Vagina (tissue), 2 donors: Measurements from ENCODE around the gene ZER1. TPM values are rescaled to one million over a fixed set of nuclear protein-coding genes. Genes with fewer than 3 reads are reported as not detected.
"Not testable (repeated sequence)": the region's sequence is repeated elsewhere in the genome, so short reads cannot be mapped to it uniquely, and the experiment has no call there.

Experiments used
- DNase-seq, 2 donors: peaks; one replicate each; pipeline ENCODE4 v3.0.0-alpha.2; 2017; ENCODE audit errors: extremely low spot score in 2 of 2
- H3K27ac ChIP-seq: fragments of 200-600 bp; sonication (generic); one replicate; pipeline ENCODE4 v1.5.1; 2019
- H3K27me3 ChIP-seq: fragments of 200-600 bp; sonication (generic); one replicate; pipeline ENCODE4 v1.5.1; 2019
- H3K36me3 ChIP-seq, 2 donors: fragments of 200-600 bp; sonication (generic); one replicate each; pipeline ENCODE4 v1.5.1; 2017 to 2019
- H3K4me1 ChIP-seq: fragments of 200-600 bp; sonication (generic); one replicate; pipeline ENCODE4 v1.5.1; 2019
- H3K4me3 ChIP-seq, 2 donors: fragments of 200-600 bp; sonication (generic); 1 replicate in 1 of 2; 2 replicates in 1 of 2; pipeline ENCODE4 v1.5.1; 2016 to 2019
- H3K9me3 ChIP-seq: fragments of 200-600 bp; sonication (generic); one replicate; pipeline ENCODE4 v1.5.1; 2019
- CTCF ChIP-seq, 3 experiments: fragments of 450-650 bp in 2 of 3; fragments of 200-600 bp in 1 of 3; sonication (generic) in 1 of 3; IDR thresholded peaks; one replicate each; pipeline ENCODE4 v1.5.1; 2017 to 2019; ENCODE audit warnings: antibody characterized with exemption in 3 of 3, mild to moderate bottlenecking in 2 of 3, moderate library complexity in 2 of 3
- POLR2A ChIP-seq, 2 donors: fragments of 450-650 bp; IDR thresholded peaks; one replicate each; pipeline ENCODE4 v1.6.1; 2017; ENCODE audit warnings: antibody characterized with exemption in 2 of 2, mild to moderate bottlenecking in 2 of 2, moderate library complexity in 2 of 2
- POLR2AphosphoS5 ChIP-seq, 2 donors: sonication (generic); formaldehyde crosslinking; IDR thresholded peaks; one replicate each; pipeline ENCODE4 v1.9.0; 2017; ENCODE audit warnings: antibody characterized with exemption in 2 of 2, mild to moderate bottlenecking in 2 of 2, low read depth in 1 of 2; ENCODE audit not compliant: insufficient read depth in 1 of 2
- intact Hi-C: fragments of 100-400 bp; cut with DNase I; formaldehyde crosslinking; loops from one replicate; pipeline ENCODE4 v1.15.1; 2023
- total RNA-seq: library from RNA; depleted of rRNA; stranded (reverse); fragments of >200 nt; gene quantifications from one replicate; pipeline ENCODE4 v1.2.3, GENCODE V29; 2016

ZER1 gene
- total RNA-seq, 1 donor from 2014 or later: 54.8 TPM

- H3K27me3 ChIP-seq: no peaks in the 10 kb centered on the region
- DNase-seq: no peak
- no peaks in the 10 kb centered on the region for H3K9me3 ChIP-seq
- intact Hi-C loops: no loop called here
- H3K4me3 ChIP-seq: peak within 1 kb of the TSS; percentile 98 to 99
- peaks cover 0 to 16% of the 10 kb centered on the region in 2 donors for H3K36me3 ChIP-seq
- TF ChIP-seq CTCF (IDR thresholded peaks at IDR 0.05) (no peak), POLR2A (IDR thresholded peaks at IDR 0.05) (no peak), POLR2AphosphoS5 (IDR thresholded peaks at IDR 0.05; ENCODE audit: insufficient read depth in 1 of 2, low read depth in 1 of 2) (peak; percentile 23 to 81)
- peak within 1 kb of the TSS; percentile 92 for H3K27ac ChIP-seq
- H3K4me1 ChIP-seq: peaks cover 14% of the 10 kb centered on the region
Observed at GRCh38 chr9:128786681-128787601, 15.2 kb upstream of the ZER1 start, which contains the start of gene TBC1D13. TSS of gene TBC1D13 (plus strand) at chr9:128787253. CDS start at chr9:128787354, 101 bp downstream.

DNA sequence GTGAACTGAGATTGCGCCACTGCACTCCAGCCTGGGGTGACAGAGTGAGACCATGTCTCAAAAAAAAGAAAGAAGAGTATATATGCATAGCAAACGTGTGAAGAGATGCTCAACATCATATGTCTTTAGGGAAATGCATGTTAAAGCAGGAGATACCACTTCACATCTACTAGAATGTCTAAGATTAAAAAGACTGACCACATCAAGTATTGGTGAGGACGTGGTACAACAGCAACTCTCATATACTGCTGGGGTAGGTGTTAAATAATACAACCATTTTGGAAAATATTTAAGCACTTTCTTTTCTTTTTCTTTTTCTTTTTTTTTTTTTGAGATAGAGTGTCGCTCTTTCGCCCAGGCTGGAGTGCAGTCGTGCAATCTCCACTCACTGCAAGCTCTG lies 13.7 kb upstream of the ZER1 start:
- peaks cover 14% of the 10 kb centered on the region for H3K4me1 ChIP-seq
- no peaks in the 10 kb centered on the region for H3K27me3 ChIP-seq
- H3K4me3 ChIP-seq: no peak overlapping the region
- intact Hi-C loops: no loop called here
- no peaks in the 10 kb centered on the region for H3K9me3 ChIP-seq
- H3K27ac ChIP-seq: no peak overlapping the region
- no peak for DNase-seq
- TF ChIP-seq POLR2A (IDR thresholded peaks at IDR 0.05) (no peak), CTCF (IDR thresholded peaks at IDR 0.05) (no peak), POLR2AphosphoS5 (IDR thresholded peaks at IDR 0.05; ENCODE audit: insufficient read depth in 1 of 2, low read depth in 1 of 2) (no peak)
- H3K36me3 ChIP-seq: peaks cover 0 to 1% of the 10 kb centered on the region in 2 donors

- no peaks in the 10 kb centered on the region for H3K27me3 ChIP-seq
- intact Hi-C loops: no loop called here
- peaks cover 2% of the 10 kb centered on the region for H3K4me1 ChIP-seq
- no peak overlapping the region for H3K27ac ChIP-seq
- no peaks in the 10 kb centered on the region for H3K36me3 ChIP-seq
- no peak for TF ChIP-seq CTCF (IDR thresholded peaks at IDR 0.05)
- no peak for TF ChIP-seq POLR2AphosphoS5 (IDR thresholded peaks at IDR 0.05; ENCODE audit: insufficient read depth in 1 of 2, low read depth in 1 of 2)
- no peak for TF ChIP-seq POLR2A (IDR thresholded peaks at IDR 0.05)
- no peak overlapping the region for H3K4me3 ChIP-seq
- no peak for DNase-seq
- no peaks in the 10 kb centered on the region for H3K9me3 ChIP-seq
Observed at GRCh38 chr9:128782669-128783068, 10.9 kb upstream of the ZER1 start.

DNA sequence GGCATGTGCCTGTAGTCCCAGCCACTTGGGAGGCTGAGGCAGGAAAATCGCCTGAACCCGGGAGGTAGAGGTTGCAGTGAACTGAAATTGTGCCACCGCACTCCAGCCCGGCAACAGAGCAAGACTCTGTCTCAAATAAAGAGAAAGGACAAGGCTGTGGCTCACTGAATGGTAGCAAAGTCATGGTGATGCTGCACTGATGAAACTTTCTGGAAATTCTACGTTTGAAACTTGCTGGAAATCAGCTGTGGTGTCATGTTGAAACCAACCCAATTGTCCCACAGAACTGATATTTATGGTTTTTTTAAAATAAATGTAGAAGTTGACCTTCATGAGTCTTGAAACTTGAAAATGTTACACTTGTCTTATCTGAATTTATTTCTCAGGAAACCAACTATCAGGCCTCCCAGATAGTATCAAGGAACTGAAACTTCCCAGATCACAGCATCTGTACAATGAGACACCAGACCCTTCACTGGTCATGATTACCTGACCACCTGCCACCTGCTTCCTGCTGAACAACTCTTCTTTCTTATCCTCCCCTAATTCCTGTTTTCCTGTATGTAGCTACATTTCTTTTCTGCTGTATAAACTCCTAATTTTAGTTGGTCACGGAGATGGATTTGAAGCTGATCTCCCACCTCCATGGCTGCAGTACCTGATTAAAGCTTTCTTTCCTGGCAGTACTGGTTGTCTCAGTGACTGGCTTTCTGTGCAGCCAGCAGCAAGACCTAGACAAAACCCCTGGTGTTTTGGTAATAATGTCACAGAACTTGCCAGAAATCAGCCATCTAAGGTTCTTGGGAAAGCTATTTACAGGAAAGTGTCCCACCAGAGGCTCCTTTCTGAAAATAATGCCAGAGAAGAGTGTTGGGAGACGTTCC lies 9.7 kb upstream of the ZER1 start:
- no peak overlapping the region for H3K4me3 ChIP-seq
- H3K9me3 ChIP-seq: no peaks in the 10 kb centered on the region
- H3K27ac ChIP-seq: no peak overlapping the region
- no peak for DNase-seq
- no peaks in the 10 kb centered on the region for H3K27me3 ChIP-seq
- intact Hi-C loops: no loop called here
- no peak for TF ChIP-seq CTCF (IDR thresholded peaks at IDR 0.05)
- no peak for TF ChIP-seq POLR2AphosphoS5 (IDR thresholded peaks at IDR 0.05; ENCODE audit: insufficient read depth in 1 of 2, low read depth in 1 of 2)
- TF ChIP-seq POLR2A (IDR thresholded peaks at IDR 0.05): no peak
- H3K36me3 ChIP-seq: no peaks in the 10 kb centered on the region
- no peaks in the 10 kb centered on the region for H3K4me1 ChIP-seq

DNA sequence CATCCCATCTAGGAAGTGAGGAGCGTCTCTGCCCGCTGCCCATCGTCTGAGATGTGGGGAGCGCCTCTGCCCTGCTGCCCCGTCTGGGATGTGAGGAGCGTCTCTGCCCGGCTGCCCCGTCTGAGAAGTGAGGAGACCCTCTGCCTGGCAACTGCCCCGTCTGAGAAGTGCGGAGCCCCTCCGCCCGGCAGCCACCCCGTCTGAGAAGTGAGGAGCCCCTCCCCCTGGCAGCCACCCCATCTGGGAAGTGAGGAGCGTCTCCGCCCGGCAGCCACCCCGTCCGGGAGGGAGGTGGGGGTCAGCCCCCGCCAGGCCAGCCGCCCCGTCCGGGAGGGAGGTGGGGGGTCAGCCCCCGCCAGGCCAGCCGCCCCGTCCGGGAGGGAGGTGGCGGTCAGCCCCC lies 8.4 kb upstream of the ZER1 start:
- H3K27ac ChIP-seq, intact Hi-C loops, H3K4me3 ChIP-seq, H3K27me3 ChIP-seq, H3K4me1 ChIP-seq, H3K9me3 ChIP-seq, DNase-seq, H3K36me3 ChIP-seq: not testable (repeated sequence)
